ENCODE measurements around the gene ARID3B. TPM values are rescaled to one million over a fixed set of nuclear protein-coding genes. Genes with fewer than 3 reads are reported as not detected.
A peak's percentile ranks its signal among the peaks of the same experiment; 100 is the strongest.

The ARID3B gene
- total and polyA plus RNA-seq, 2 of the 13 experiments (the other 11 are each of a cell fraction or from before 2014, with no cell fraction given): 5.3 to 12.8 TPM

DNA sequence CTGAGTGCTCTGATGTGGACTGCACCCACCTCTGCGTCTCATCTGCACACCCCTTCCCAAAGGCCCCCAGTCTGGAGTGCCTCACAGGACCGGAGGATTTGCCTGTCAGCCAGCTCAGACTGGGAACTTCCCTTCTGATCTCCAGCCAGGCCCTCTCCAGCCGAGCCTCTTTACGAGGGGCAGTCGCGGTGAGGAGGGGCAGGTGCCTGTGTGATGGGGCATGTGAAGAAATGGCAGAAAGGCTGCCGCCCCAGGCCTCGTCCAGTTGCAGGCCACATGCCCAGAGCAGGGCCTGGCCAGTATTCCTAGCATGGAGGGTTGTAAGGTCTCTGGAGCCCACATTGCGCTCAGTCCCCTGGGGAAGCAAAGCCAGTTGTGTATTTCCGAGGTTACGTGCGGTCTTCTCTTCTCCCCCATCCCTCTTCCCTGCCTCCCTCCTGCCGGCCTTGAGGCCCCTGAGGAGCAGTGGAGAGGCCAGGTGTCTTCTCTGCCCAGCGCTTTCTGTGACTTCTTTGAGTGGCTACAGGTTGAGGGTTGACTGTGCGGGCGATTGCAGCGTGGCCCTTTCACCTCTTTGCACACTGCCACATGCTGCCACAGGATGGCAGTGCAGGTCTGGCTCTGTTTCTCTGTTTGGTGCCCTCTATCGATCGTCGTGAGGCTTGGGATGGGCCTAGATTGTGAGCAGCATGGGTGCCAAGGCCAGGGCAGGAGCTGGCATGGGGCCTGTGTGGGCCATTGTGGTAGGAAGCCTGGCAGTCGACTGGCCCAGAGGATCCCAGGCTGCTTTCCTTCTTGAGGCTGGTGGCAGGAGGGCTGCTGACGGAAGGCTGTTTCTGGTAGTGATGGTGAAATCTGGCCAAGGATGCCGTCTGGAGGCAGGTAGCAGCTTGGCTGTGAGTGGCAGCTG lies 79.9 kb downstream of the ARID3B start (continued):
- TF ChIP-seq THYN1 (CRISPR knock-in tag; IDR thresholded peaks at IDR 0.05; ENCODE audit: borderline replicate concordance, low read depth) (no peak), HNRNPUL1 (IDR thresholded peaks at IDR 0.05; ENCODE audit: low read depth, low read length) (no peak), MEIS2 (CRISPR knock-in tag; IDR thresholded peaks at IDR 0.05) (no peak), ZSCAN25 (CRISPR knock-in tag; IDR thresholded peaks at IDR 0.05) (no peak), ZNF678 (CRISPR knock-in tag; IDR thresholded peaks at IDR 0.05) (no peak), KDM1A (CRISPR knock-in tag; IDR thresholded peaks at IDR 0.05) (no peak), ZNF782 (CRISPR knock-in tag; IDR thresholded peaks at IDR 0.05; ENCODE audit: borderline replicate concordance) (no peak), NR2F2 (IDR thresholded peaks at IDR 0.05; ENCODE audit: borderline replicate concordance, low read depth) (no peak), GABPB1 (CRISPR knock-in tag; IDR thresholded peaks at IDR 0.05) (no peak), RARG (CRISPR knock-in tag; IDR thresholded peaks at IDR 0.05; ENCODE audit: low read depth) (no peak), RARA (CRISPR knock-in tag; IDR thresholded peaks at IDR 0.05) (peak; percentile 44)
- TF ChIP-seq, protein P1, sequence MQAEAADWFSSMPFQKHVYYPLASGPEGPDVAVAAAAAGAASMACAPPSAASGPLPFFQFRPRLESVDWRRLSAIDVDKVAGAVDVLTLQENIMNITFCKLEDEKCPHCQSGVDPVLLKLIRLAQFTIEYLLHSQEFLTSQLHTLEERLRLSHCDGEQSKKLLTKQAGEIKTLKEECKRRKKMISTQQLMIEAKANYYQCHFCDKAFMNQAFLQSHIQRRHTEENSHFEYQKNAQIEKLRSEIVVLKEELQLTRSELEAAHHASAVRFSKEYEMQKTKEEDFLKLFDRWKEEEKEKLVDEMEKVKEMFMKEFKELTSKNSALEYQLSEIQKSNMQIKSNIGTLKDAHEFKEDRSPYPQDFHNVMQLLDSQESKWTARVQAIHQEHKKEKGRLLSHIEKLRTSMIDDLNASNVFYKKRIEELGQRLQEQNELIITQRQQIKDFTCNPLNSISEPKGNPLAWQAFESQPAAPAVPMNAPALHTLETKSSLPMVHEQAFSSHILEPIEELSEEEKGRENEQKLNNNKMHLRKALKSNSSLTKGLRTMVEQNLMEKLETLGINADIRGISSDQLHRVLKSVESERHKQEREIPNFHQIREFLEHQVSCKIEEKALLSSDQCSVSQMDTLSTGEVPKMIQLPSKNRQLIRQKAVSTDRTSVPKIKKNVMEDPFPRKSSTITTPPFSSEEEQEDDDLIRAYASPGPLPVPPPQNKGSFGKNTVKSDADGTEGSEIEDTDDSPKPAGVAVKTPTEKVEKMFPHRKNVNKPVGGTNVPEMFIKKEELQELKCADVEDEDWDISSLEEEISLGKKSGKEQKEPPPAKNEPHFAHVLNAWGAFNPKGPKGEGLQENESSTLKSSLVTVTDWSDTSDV (CRISPR knock-in tag; IDR thresholded peaks at IDR 0.05): 0 out of 2 replicates have a peak, but pooled peaks have one; percentile 46
- TF ChIP-seq, protein P2, sequence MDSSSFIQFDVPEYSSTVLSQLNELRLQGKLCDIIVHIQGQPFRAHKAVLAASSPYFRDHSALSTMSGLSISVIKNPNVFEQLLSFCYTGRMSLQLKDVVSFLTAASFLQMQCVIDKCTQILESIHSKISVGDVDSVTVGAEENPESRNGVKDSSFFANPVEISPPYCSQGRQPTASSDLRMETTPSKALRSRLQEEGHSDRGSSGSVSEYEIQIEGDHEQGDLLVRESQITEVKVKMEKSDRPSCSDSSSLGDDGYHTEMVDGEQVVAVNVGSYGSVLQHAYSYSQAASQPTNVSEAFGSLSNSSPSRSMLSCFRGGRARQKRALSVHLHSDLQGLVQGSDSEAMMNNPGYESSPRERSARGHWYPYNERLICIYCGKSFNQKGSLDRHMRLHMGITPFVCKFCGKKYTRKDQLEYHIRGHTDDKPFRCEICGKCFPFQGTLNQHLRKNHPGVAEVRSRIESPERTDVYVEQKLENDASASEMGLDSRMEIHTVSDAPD (CRISPR knock-in tag; IDR thresholded peaks at IDR 0.05): no peak
- TF ChIP-seq, protein P3, sequence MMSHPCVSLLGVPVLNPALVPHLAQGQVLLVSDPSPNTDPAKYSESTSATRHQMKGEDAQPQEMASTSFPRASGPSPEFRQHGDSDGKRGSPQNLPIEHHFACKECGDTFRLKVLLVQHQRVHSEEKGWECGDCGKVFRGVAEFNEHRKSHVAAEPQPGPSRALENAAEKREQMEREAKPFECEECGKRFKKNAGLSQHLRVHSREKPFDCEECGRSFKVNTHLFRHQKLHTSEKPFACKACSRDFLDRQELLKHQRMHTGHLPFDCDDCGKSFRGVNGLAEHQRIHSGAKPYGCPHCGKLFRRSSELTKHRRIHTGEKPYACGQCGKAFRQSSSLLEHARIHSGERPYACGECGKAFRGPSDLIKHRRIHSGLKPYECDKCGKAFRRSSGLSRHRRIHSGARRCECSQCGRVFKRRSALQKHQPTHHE (CRISPR knock-in tag; IDR thresholded peaks at IDR 0.05; ENCODE audit: borderline replicate concordance): no peak
- TF ChIP-seq, protein P4, sequence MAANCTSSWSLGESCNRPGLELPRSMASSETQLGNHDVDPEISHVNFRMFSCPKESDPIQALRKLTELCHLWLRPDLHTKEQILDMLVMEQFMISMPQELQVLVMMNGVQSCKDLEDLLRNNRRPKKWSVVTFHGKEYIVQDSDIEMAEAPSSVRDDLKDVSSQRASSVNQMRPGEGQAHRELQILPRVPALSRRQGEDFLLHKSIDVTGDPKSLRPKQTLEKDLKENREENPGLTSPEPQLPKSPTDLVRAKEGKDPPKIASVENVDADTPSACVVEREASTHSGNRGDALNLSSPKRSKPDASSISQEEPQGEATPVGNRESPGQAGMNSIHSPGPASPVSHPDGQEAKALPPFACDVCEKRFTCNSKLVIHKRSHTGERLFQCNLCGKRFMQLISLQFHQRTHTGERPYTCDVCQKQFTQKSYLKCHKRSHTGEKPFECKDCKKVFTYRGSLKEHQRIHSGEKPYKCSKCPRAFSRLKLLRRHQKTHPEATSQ (CRISPR knock-in tag; IDR thresholded peaks at IDR 0.05; ENCODE audit: borderline replicate concordance): no peak
- TF ChIP-seq, protein P5, sequence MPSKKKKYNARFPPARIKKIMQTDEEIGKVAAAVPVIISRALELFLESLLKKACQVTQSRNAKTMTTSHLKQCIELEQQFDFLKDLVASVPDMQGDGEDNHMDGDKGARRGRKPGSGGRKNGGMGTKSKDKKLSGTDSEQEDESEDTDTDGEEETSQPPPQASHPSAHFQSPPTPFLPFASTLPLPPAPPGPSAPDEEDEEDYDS (CRISPR knock-in tag; IDR thresholded peaks at IDR 0.05): peak; percentile 40; the same call in 1 of the 2 replicates
- TF ChIP-seq, protein P6, sequence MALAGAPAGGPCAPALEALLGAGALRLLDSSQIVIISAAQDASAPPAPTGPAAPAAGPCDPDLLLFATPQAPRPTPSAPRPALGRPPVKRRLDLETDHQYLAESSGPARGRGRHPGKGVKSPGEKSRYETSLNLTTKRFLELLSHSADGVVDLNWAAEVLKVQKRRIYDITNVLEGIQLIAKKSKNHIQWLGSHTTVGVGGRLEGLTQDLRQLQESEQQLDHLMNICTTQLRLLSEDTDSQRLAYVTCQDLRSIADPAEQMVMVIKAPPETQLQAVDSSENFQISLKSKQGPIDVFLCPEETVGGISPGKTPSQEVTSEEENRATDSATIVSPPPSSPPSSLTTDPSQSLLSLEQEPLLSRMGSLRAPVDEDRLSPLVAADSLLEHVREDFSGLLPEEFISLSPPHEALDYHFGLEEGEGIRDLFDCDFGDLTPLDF (CRISPR knock-in tag; IDR thresholded peaks at IDR 0.05): no peak
- TF ChIP-seq, protein P7, sequence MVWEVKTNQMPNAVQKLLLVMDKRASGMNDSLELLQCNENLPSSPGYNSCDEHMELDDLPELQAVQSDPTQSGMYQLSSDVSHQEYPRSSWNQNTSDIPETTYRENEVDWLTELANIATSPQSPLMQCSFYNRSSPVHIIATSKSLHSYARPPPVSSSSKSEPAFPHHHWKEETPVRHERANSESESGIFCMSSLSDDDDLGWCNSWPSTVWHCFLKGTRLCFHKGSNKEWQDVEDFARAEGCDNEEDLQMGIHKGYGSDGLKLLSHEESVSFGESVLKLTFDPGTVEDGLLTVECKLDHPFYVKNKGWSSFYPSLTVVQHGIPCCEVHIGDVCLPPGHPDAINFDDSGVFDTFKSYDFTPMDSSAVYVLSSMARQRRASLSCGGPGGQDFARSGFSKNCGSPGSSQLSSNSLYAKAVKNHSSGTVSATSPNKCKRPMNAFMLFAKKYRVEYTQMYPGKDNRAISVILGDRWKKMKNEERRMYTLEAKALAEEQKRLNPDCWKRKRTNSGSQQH (CRISPR knock-in tag; IDR thresholded peaks at IDR 0.05; ENCODE audit: low read depth): 0 out of 2 replicates have a peak, but pooled peaks have one; percentile 37

Data from HepG2 (cell line).